Endodermal cell (in vitro differentiated cells): ENCODE measurements around the gene AK9. TPM values are rescaled to one million over a fixed set of nuclear protein-coding genes. Genes with fewer than 3 reads are reported as not detected.
"Not testable (repeated sequence)": the region's sequence is repeated elsewhere in the genome, so short reads cannot be mapped to it uniquely, and the experiment has no call there.

Experiments
- DNase-seq: peaks from one replicate; pipeline ENCODE4 v3.0.0-alpha.2; 2017
- H3K27ac ChIP-seq: 2 replicates; pipeline ENCODE4 v1.5.1; 2013; ENCODE audit warnings: mild to moderate bottlenecking, low read depth, low read length, moderate library complexity
- H3K27me3 ChIP-seq: 2 replicates; pipeline ENCODE4 v1.6.1; 2013; ENCODE audit warnings: mild to moderate bottlenecking, low read length, moderate library complexity; ENCODE audit not compliant: insufficient read depth, control insufficient read depth, poor library complexity, severe bottlenecking
- H3K36me3 ChIP-seq: 2 replicates; pipeline ENCODE4 v1.7.0; 2013; ENCODE audit warnings: mild to moderate bottlenecking, low read length, moderate library complexity; ENCODE audit not compliant: control insufficient read depth, insufficient read depth
- H3K4me1 ChIP-seq: one replicate; pipeline ENCODE4 v1.7.0; 2013; ENCODE audit warnings: low read length; ENCODE audit not compliant: control insufficient read depth, insufficient read depth
- H3K4me3 ChIP-seq: 2 replicates; pipeline ENCODE4 v1.5.1; 2013; ENCODE audit warnings: mild to moderate bottlenecking, low read length, moderate library complexity
- H3K9ac ChIP-seq: 2 replicates; pipeline ENCODE4 v1.6.1; 2013; ENCODE audit warnings: mild to moderate bottlenecking, low read length, moderate library complexity; ENCODE audit not compliant: poor library complexity, severe bottlenecking; ENCODE audit errors: extremely low read depth
- H3K9me3 ChIP-seq: 2 replicates; pipeline ENCODE4 v1.6.1; 2013; ENCODE audit warnings: mild to moderate bottlenecking, low read length, moderate library complexity; ENCODE audit not compliant: control insufficient read depth
- H3K27ac Mint-ChIP-seq: 2 replicates; pipeline ENCODE4 v1.8.0; 2020; ENCODE audit warnings: mixed read lengths
- H3K27me3 Mint-ChIP-seq: 2 replicates; pipeline ENCODE4 v1.8.0; 2021; ENCODE audit warnings: mild to moderate bottlenecking, mixed read lengths; ENCODE audit not compliant: insufficient read depth
- H3K36me3 Mint-ChIP-seq: 2 replicates; pipeline ENCODE4 v1.8.0; 2020; ENCODE audit warnings: low read depth, mixed read lengths
- H3K4me1 Mint-ChIP-seq: 2 replicates; pipeline ENCODE4 v1.8.0; 2020; ENCODE audit warnings: mixed read lengths
- H3K4me3 Mint-ChIP-seq: 2 replicates; pipeline ENCODE4 v1.8.0; 2020; ENCODE audit warnings: mild to moderate bottlenecking, moderate library complexity, mixed read lengths
- H3K9me3 Mint-ChIP-seq: 2 replicates; pipeline ENCODE4 v1.8.0; 2020; ENCODE audit warnings: mild to moderate bottlenecking, mixed read lengths
- WGBS, 2 experiments: methylation state at CpG; one replicate each; pipeline versions ENCODE4 v1.1.5 to v1.1.7; 2013; ENCODE audit warnings: missing lambda C conversion rate in 2 of 2, mixed read lengths in 1 of 2; ENCODE audit not compliant: insufficient coverage in 1 of 2, insufficient read length in 1 of 2; 5-methylcytosine and 5-hydroxymethylcytosine counted together
- total RNA-seq, 2 donors: library from RNA; stranded (reverse); fragmentation: NEBNext Ultra II Directional in 1 of 2; extraction: Animal tissue kit (Norgen Biotek cat#: 25700) in 1 of 2; gene quantifications; 2 replicates in 1 of 2; 3 replicates in 1 of 2; pipeline ENCODE4 v1.2.1, GENCODE V29; 2021
- TF ChIP-seq, protein P1 (sequence below): fragments of 200-600 bp; sonication (generic); conservative IDR thresholded peaks from 2 replicates; pipeline ENCODE4 v1.5.0; 2021; ENCODE audit warnings: antibody characterized with exemption, mild to moderate bottlenecking

AK9 gene
- total RNA-seq, 2 donors from 2014 or later: 1.8 to 2.7 TPM

DNA sequence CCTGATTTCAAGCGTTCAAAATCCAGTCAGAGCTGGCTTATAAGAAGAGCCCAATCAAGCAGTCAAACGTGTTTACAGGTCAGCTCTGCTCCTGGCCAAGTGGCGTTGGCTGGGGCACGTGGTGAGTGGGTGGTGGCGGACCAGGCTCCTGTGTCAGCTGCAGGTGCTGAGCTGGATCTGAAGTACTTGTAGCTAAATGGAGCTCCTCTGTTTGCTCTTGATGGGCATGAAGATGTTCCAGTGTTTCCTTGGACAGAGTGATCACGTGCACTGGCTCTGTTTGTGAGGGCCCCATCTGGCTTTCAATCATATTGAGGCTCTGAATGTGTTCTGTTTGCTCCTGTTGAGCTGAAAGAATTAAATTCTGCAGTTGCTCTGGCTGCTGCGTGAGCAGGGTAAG is 225.2 kb downstream of the AK9 start:
- 90 to 93% methylated on average over 5 to 7 of the region's 7 CpGs for WGBS, 2 experiments
- TF ChIP-seq, protein P1, sequence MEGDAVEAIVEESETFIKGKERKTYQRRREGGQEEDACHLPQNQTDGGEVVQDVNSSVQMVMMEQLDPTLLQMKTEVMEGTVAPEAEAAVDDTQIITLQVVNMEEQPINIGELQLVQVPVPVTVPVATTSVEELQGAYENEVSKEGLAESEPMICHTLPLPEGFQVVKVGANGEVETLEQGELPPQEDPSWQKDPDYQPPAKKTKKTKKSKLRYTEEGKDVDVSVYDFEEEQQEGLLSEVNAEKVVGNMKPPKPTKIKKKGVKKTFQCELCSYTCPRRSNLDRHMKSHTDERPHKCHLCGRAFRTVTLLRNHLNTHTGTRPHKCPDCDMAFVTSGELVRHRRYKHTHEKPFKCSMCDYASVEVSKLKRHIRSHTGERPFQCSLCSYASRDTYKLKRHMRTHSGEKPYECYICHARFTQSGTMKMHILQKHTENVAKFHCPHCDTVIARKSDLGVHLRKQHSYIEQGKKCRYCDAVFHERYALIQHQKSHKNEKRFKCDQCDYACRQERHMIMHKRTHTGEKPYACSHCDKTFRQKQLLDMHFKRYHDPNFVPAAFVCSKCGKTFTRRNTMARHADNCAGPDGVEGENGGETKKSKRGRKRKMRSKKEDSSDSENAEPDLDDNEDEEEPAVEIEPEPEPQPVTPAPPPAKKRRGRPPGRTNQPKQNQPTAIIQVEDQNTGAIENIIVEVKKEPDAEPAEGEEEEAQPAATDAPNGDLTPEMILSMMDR: no peak
- Histone ChIP-seq H3K4me3 (no peak overlapping the region), H3K27me3 (no peaks in the 10 kb centered on the region), H3K4me1 (no peaks in the 10 kb centered on the region), H3K9me3 (peaks cover 11% of the 10 kb centered on the region), H3K36me3 (peaks cover 74% of the 10 kb centered on the region), H3K9ac (no peak overlapping the region), H3K27ac (no peak overlapping the region)
- H3K9me3 Mint-ChIP-seq: peaks cover 2% of the 10 kb centered on the region
- H3K36me3 Mint-ChIP-seq: peaks cover 82% of the 10 kb centered on the region
- H3K27me3 Mint-ChIP-seq: peaks cover 10% of the 10 kb centered on the region
- DNase-seq: no peak
- no peaks in the 10 kb centered on the region for H3K4me1 Mint-ChIP-seq
- no peak overlapping the region for H3K4me3 Mint-ChIP-seq
- H3K27ac Mint-ChIP-seq: no peak overlapping the region

DNA sequence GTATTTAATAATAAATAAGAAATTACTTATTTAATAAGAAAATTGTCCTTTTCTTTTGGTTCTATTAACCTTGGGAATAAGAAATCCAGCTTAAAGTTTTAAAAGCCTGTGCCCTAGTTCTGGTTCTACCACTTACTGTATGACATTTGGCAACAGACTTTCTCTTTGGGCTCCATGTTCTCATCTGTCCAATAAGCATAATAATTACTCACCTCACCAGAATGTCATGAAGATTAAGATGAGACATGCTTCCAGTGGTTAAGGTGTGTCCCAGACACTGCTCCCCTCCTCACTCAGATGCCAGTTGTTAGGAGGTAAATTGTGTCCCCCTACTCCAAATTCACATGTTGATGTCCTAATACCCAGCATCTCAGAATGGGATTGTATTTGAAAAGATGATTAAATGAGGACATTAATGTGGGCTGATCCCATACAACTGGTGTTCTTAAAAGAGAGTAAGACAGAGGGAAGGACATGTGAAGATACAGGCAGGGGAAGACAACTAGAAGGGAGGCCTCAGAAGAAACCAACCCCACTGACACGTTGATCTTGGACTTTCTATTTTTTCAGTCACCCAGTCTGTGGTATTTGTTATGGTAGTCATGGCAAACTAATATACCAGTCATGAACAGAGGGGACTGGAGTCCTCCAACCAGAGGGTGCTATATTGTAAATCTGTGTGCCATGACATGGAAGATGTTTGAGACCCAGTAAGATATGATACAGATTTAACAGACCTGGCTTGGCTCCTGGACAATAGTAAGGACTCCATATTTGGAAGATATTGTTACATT is 229.1 kb downstream of the AK9 start:
- H3K4me1 Mint-ChIP-seq: peaks cover 26% of the 10 kb centered on the region
- Histone ChIP-seq H3K4me3 (no peak overlapping the region), H3K4me1 (peaks cover 9% of the 10 kb centered on the region), H3K9me3 (peaks cover 4% of the 10 kb centered on the region), H3K9ac (no peak overlapping the region), H3K27ac (no peak overlapping the region), H3K27me3 (peaks cover 16% of the 10 kb centered on the region), H3K36me3 (peaks cover 41% of the 10 kb centered on the region)
- peaks cover 24% of the 10 kb centered on the region for H3K27me3 Mint-ChIP-seq
- TF ChIP-seq, protein P1: no peak
- H3K27ac Mint-ChIP-seq: no peak overlapping the region
- DNase-seq: no peak
- peaks cover 2% of the 10 kb centered on the region for H3K9me3 Mint-ChIP-seq
- H3K36me3 Mint-ChIP-seq: peaks cover 52% of the 10 kb centered on the region
- H3K4me3 Mint-ChIP-seq: no peak overlapping the region
- whole genome bisulfite sequencing, 2 experiments: 93 to 100% methylated on average over 1 of the region's 1 CpG

GRCh38 chr6:109461205-109461604 is 229.8 kb downstream of the AK9 start:
- not testable (repeated sequence) for H3K9me3 ChIP-seq, H3K9ac ChIP-seq, H3K27ac ChIP-seq, H3K4me1 ChIP-seq, H3K9me3 Mint-ChIP-seq, H3K4me3 ChIP-seq, H3K4me3 Mint-ChIP-seq, H3K27ac Mint-ChIP-seq, DNase-seq
- Histone ChIP-seq H3K27me3 (peaks cover 23% of the 10 kb centered on the region), H3K36me3 (peaks cover 35% of the 10 kb centered on the region)
- Mint-ChIP-seq H3K4me1 (peaks cover 33% of the 10 kb centered on the region), H3K27me3 (peaks cover 31% of the 10 kb centered on the region), H3K36me3 (peaks cover 47% of the 10 kb centered on the region)
- 100% methylated on average over 1 of the region's 1 CpG for WGBS, 2 experiments
